ENCODE data around the gene IL1F10. TPM values are rescaled to one million over a fixed set of nuclear protein-coding genes. Genes with fewer than 3 reads are reported as not detected.

IL1F10 gene
- not detected in 5 replicates for total RNA-seq (2022; extraction: Qiagen RNA extraction; ENCODE audit: low read depth)

GRCh38 chr2:113067681-113068080, at the start of gene IL1F10:
Gene IL1F10, plus strand, starts transcription at chr2:113067970. Its CDS starts 4,769 bp downstream, at chr2:113072739.

GRCh38 chr2:113052396-113052917, 15.3 kb upstream of the IL1F10 start, which contains the start of gene IL36B:
Gene IL36B, minus strand, starts transcription at chr2:113052867.

GRCh38 chr2:113058998-113059960, 8.5 kb upstream of the IL1F10 start, which contains the start of gene IL36RN:
Gene IL36RN, plus strand, starts transcription at chr2:113059198. Its CDS starts 241 bp downstream, at chr2:113059439.

Other genes starting within 250 kb of the IL1F10 start
- gene IL1B, start 231.2 kb upstream of the IL1F10 start, total RNA-seq (2022; extraction: Qiagen RNA extraction; ENCODE audit: low read depth) = 0.34 to 0.58 TPM (median 0.41 TPM) in 4 of 5 replicates, not detected in the other
- not detected in 5 replicates for gene IL37, start 156.8 kb upstream of the IL1F10 start, total RNA-seq (2022; extraction: Qiagen RNA extraction; ENCODE audit: low read depth)
- not detected in 5 replicates for gene IL36G, start 90.0 kb upstream of the IL1F10 start, total RNA-seq (2022; extraction: Qiagen RNA extraction; ENCODE audit: low read depth)
- not detected in 5 replicates for gene IL36A, start 62.5 kb upstream of the IL1F10 start, total RNA-seq (2022; extraction: Qiagen RNA extraction; ENCODE audit: low read depth)
- not detected in 5 replicates for gene IL36B, start 15.1 kb upstream of the IL1F10 start, total RNA-seq (2022; extraction: Qiagen RNA extraction; ENCODE audit: low read depth)
- gene IL36RN, start 8.8 kb upstream of the IL1F10 start, total RNA-seq (2022; extraction: Qiagen RNA extraction; ENCODE audit: low read depth) = 0.06 to 0.59 TPM (median 0.08 TPM) in 4 of 5 replicates, not detected in the other
- gene IL1RN, start 59.6 kb downstream of the IL1F10 start, total RNA-seq (2022; extraction: Qiagen RNA extraction; ENCODE audit: low read depth) = 0.14 to 0.42 TPM (median 0.25 TPM) in 4 of 5 replicates, not detected in the other
- 8.2 to 12.1 TPM (median 10.6 TPM) in 5 replicates for gene PSD4, start 106.0 kb downstream of the IL1F10 start, total RNA-seq (2022; extraction: Qiagen RNA extraction; ENCODE audit: low read depth)
- 0.54 to 1.2 TPM (median 1.1 TPM) in 5 replicates for gene PAX8, start 211.0 kb downstream of the IL1F10 start, total RNA-seq (2022; extraction: Qiagen RNA extraction; ENCODE audit: low read depth)